ENCODE data around the gene IL17REL.

Gene IL17REL

DNA sequence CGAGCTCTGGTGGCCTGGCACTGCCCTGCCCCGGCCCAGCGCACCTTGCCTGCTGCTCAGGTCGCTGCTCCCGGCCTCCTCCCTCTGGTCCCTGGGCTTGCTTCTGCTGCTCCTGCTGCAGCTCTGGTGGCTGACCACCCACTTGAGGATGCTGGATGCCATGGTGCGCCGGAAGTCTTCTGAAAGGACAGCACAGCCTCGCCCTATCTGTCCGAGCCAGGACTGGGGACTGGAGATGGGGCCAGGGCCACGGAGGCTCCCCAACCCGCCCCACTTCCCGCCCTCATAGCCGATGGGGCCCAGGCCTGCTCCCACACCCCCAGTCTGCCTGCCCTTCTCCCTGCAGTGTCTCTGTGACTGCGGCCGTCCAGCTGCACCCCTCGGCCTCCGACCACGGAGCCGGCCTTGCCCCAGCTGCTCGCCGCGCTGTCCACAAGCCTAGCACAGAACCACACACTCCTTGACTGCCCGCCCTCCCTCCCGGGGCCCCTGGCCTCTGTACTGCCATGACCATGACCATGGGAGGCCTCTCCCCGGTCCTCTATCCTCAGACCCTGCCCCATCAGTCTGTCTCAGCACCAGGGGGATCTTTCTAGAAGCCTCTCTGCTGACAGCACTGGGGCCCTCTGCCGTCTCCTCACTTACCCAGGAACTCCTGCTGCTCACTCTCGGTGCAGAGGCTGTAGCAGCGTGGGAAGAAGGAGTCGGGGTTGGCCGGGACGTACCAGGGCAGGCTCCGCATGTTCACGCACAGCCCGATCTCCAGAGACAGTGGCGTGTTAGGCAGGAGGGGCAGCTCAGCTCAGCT, 32.9 kb upstream of the IL17REL start:
- no peak for DNase-seq

DNA sequence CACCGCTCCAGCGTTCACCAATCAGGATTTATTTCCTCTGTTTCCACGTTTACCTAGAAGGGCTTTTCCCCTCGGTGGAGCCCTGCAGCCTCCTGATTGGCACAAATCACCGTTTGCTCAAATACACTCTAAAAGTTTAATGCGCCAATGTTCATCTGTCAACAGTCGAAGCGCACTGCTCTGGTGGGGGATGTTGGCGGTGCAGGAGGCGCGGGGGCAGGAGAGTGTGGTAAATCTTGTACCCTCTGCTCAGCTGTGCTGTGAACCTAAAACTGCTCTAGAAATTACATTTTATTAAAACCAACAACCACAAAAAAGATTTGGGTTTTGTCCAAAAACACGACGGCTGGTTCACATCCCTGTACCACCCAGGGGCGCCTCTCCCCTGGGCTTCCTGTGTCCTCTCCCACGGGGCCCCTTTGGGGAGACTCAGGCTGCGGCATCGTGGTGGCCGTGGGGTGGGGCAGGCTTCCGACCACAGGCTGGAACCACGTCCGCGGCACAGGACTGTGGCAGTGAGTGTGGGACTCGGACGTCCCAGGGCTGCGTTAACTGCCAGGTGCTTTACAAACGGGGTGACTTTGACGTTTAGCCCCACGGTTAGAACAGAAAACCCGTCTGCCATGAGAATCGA, 32.0 kb upstream of the IL17REL start:
- peak; percentile 20 for DNase-seq

DNA sequence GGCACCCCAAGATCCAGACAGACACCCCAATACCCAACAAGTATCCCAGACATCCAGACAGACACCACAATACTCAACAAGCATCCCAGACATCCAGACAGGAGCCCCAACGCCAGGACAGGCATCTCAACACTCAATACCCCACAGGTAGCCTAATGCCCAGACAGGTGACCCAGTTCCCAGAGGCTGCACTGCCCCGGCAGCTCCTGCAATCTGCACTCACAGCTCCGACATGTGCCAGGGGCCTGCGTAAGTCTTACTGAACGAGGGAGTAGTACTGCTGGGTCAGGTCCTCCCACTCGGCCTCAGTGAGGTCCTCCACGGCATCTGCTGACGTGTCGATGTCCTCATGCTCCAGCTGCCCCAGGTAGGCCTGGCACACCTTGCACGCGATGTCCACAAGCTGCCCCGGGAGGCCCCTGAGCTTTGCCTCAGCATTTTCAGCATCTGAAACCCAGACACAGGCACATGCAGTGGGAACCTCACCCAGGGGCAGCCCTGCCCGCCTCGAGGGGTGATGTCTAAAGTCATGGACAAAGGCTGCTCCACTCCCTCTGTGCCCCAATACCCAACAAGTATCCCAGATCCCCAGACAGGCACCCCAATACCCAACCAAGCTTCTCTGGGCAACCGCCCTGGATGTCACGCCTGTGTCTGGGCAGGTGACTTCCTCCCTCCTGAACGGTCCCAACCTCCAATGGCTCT, 28.9 kb upstream of the IL17REL start:
- no peak for DNase-seq

DNA sequence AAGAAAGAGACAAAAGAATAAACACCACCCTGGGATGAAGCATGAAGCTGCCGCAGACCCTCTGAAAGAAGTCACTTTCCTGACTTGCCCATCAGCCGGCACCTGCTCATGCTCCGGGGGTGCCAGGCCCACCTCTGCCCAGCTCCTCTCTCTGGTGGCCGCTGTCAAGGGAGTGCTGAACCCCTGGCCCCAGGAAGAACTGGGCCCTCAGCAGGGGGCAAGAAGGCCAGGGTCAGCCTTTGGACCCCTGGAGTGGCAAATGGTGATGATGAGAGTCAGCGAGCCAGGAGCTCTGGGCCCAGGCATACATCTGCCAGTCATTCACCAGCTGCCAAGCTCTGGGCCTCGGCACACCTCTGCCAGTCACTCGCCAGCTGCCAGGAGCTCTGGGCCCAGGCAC, 28.2 kb upstream of the IL17REL start:
- DNase-seq, result no peak

DNA sequence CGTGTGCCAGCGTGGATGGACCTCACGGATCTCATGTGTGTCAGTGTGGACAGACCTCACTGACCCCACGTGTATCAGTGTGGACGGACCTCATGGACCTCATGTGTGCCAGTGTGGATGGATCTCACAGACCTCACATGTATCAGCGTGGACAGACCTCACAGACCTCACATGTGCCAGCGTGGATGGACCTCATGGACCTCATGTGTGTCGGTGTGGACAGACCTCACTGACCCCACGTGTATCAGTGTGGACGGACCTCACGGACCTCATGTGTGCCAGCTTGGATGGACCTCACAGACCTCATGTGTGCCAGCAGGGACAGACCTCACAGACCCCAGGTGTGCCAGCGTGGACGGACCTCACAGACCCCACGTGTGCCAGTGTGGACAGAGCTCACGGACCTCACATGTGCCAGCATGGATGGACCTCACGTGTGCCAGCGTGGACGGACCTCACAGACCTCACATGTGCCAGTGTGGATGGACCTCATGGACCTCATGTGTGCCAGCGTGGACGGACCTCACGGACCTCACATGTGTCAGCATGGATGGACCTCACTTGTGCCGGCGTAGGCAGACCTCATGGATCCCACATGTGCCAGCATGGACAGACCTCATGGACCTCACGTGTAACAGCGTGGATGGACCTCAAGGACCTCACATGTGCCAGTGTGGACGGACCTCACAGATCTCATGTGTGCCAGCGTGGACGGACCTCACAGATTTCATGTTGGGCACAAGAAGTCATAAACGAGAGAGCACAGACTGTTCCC, 27.3 kb upstream of the IL17REL start:
- no peak for DNase-seq

DNA sequence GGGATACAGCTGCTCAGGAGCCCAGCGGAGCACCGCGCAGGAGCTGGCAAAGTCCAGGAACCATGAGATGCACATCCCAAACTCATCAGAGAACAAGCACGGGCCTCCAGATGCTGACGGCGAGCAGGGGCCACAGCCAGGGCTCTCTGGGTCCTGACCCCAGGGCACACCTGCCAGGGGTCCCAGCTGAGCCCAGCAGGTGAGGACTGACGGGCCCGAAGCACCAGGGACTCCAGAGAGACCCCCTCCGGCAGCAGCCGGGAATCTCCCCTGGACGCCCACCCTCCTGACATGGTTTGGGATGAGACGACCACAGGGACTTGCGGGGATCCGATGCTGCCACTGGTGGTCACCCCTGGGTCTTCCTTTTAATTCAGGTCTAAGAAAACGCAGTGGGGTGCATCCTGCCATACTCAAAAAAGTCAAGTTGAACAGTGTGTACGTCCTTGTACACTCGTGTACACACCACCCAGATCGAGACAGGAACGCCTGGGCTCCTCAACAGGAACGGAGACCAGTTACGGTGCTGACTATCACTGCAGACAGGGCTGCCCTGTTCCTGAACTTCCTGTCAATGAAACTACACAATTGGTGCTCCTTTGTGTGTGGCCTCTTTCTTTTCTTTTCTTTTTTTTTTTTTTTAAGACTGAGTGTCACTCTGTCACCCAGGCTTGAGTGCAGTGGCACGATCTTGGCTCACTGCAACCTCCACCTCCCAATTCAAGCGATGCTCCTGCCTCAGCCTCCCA, 23.6 kb upstream of the IL17REL start:
- DNase-seq, result no peak

DNA sequence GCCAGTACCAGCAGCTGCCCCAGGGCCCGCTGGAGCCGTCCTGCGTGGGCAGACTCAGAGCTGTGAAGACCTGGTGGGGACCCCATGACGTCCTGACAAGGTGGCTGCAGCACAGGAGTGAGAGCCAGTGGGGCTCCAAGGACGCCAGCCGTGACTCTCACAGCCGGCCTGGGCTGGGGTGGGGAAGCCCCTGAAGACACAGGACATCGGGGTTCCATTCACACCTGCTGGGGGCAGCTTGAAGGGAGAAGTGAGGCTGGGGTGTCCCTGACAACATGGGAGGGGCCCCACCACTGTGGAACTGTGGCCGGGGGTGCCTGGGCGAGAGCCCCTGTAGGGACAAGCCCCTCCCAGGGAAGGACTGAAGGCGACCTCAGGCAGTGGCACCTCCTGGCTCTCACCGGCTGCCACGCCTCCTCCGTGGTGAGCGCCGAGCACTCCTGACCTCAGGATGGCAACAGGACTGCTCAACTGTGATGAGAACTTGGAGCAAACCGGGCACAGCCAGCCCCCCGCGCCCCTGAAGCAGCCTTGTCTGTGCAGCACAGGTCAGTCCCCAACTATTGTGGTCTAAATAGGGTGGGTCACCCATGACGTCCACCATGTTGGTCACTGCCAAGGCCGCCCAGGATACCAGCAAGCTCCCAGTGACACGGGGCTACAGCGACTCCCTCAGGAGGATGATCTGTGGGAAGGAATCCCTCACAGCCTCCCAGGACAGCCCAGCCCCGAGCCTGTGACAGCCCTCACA, 22.7 kb upstream of the IL17REL start:
- DNase-seq, result no peak

DNA sequence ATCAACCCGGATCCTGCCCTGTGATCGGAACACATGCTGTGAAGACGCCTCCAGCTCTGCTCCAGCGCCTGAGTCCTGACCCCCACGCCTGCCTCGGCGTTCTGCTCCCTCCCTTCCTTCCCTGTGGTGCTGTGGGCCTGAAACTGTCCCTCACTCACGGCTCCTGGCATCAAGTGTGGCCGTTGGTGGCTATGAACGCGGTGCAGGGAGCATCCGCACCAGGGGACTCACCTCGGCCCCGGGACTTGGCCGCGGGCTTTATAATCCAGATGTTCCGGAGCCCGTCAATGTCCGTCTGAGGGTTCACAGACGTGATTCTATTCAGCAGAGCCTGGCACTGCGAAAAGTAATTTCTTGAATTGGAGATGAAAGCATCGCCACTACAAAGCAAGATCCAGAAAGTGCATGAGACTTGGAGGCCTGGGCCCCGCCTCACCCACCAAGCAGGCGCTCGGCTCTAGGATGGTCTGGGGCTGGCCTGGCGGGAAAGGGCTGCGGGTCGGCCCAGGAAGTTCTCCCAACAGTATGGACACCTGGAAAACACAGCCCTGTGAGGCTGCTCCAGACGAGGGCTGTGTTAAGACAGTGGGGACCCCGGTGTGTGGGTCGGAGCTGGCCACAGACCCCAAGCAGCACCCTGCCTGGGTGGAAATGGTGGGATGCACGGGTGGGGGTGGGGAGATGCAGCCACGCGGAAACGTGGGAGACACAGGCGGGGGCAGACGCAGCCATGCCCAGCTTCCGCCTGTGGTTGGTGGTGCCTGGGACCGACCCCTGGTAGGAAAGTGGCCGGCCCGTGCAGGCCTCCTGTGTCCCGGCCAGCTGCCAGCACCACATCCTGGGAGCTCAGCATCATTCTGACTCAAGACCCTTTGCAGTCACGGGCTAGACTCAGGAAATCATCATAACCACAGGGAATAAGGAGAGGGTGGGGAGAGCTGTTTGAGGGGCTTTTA, 21.8 kb upstream of the IL17REL start:
- DNase-seq, result no peak

DNA sequence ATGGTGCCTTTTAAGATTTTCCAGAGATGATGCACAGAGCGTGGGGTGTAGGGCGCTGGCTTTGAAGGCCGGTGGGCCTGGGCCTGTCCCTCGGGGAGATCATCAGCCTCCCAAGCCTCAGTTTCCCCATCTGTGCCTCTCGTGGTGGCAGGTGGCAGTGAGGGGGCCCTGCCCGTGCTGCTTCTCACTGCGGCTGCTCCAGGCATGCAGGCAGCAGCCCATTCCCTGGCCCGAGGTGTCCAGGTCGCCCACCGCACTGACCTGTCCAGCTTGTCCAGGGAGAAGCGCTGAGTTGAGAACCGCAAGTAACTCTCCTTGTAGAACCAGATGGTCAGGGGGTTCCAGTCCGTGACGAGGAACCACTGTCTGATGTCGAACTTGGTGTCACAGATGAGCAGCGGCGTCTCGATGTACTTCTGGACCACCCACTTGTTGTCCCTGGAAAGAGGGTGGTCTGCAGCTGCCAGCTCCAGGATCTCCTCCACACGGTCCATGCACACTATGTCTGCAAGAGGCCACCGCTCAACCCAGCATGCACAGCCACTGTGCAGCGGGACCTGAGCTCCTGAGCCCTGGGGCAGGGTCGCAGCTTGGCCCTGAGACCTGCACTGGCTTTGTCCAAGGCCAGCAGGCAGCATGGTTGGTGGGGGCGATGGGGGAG, 20.5 kb upstream of the IL17REL start:
- DNase-seq, result no peak

DNA sequence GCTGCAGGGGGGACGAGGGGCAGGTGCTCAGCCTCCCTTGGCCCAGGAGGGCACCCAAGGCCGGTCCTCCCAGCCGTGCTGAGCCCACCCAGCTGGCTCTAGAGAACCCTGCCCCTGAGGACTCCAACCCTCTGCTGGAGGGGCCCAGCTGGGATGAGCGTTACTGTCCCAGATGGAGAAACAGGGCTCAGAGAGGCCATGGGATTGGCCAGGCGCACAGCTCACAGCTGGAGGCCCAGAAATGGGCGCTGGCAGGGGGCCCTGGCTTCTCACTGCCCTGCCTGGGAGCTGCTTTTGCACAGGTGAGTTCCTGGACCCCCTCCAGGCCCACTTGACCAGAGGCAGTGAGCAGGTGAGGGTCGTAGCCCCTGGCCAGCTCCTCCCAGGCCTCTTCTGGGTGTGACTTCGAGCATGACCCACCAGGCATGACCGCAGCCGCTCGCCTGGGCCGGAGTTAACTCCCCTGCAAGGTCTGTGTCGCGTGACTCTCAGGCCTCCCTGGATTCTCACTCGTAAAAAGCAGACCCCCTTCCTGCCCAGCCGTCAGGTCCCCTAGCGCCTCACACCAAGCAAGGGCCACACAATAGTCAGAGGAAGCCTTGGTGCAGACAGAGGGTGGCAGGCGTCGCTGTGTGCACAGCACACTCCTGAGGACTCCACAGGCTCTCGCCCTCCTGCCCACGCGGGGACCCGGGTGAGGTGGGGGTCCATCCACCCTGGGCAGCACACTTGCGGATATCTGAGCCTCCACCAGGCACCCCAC, 19.7 kb upstream of the IL17REL start:
- DNase-seq, result no peak

DNA sequence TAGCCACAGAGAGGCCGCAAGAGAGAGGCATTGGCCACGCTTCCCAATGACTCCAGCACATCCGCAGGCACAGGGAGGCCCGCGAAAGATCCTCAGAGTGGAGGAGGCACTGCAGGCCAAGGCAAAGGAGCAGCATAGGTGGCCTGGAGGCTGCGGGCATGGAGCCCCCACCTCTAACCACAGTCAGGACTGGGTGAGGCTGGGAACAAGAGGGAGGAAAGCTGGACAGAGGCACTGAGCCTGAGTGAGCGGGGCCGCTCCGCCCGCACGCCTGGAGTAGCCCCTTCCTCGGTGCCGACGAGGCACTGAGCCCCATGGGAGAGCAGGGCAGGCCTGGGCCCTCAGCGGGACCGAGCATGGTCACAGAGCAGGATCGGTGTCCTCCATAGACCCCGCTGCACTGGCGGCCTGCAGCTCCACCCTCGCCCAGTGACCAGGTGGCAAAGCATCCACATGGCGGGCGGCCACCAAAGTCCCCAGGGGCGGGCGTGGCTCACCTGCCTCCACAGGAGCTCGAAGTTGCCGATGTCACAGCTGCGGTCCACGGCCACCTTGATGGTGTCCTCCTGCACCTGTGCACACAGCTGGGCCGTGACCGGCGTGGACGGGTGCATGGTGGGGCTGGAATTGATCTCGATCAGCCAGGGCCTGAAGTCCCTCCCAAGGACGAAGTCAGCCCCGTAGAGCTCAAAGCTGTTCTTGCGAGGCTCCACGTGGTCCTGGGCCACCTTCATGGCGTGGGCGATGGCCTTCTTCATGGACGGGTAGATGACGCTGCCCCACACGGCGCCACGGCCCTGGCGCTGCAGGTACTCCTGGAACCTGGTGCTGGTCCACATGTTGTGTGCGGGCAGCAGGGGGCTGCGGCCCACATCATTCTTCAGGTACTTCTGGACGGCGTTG, 18.9 kb upstream of the IL17REL start:
- no peak for DNase-seq

DNA sequence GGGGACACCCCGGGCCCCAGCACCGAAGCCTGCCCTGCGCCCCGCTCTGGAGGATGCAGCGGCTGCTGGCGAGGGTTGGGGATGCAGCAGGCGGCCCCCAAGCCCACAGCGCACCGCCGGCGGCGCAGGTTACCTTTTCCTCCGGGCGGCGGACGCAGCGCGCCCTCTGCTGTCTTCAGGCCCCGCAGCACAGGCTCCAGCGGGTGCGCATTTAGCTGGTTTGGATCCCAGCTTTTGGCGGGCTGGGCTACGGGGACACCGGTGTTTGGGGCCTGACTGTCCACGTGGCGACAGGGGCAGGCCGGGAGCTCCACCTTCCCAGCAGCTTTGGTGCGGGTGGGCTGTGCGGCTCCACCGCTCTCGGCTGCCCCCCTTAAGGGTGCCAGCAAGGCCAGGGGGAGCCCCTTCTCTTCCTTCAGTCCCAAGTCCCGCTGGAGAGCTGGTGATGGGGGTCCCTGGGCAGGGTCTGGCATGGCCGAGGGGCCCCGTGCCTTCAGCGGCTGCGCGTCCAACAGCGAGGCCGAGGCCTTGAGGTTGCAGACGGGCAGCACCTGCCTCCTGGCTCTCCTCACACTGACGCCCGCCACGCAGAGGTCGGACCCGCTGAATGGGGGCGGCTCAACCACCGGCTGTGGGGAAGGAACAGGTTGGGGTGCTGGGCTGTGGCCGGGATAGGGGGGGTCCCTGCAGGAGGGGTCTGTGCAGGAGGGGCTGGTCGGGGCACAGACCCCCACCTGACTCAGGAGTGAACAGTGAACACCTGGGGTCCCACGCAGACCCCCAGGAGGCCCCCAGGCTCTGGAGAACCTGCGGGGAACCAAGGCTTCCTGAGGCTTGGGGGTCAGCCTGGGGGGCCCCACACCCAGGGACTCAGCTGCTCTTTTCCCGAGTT, 18.0 kb upstream of the IL17REL start:
- peak; percentile 90 for DNase-seq

DNA sequence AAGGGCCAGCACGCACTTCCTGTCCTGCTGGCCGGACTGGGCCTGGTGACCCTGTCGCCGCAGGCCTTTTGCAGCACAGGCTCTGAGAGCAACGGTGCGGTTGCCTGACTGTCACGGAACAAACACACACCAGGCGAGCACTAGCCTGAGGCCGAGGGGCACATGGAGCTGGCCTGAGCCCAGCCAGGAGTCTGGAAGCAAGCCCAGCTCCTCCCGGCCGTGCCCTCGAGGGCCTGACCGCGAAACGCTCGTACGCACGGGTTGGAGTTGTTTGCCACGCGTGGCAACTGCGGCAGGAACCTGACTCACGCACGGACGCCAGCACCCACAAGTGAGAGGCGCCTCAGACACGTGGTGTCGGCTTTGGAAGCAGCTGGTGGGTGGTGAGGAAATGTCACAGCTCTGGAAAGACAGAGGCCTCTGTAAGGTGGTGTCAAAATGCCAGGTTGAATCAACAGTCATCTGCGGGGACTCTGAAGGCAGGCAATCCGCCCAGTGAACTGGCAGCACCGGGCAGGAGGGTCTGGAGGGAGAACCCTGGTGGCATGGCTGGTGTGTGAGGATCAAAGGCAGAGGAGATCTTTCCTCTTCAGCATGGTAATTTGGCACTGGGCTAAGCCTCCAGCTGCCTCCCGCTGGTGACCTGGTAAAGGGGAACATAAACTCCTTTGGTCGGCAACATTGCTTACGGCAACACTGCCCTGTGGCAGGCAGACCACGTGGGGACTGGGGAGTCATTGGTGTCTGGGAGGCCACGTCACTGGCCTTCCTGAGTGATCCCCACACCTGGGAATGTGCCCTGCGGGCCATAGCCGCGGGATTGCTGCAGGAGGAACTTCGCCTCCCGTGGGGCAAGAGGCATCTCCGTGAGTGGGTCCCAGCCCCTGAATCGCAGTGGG, 15.3 kb upstream of the IL17REL start:
- DNase-seq, result peak; percentile 36

DNA sequence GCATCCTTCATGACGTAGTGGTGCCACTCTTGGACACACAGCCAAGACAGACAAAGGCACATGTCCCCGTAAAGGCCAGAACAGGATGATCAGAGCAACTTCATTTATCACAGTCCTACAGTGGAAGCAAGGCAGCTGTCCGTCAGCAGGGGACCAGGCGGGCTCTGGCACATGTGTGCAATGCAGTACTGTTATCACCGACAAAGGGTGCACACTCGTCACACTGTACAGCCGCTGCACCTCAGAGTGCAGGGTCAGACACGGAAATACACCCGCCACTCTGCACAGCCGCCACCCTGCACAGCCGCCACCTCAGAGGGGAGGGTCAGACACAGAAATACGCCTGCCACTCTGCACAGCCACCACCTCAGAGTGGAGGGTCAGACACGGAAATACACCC, 13.4 kb upstream of the IL17REL start:
- no peak for DNase-seq

DNA sequence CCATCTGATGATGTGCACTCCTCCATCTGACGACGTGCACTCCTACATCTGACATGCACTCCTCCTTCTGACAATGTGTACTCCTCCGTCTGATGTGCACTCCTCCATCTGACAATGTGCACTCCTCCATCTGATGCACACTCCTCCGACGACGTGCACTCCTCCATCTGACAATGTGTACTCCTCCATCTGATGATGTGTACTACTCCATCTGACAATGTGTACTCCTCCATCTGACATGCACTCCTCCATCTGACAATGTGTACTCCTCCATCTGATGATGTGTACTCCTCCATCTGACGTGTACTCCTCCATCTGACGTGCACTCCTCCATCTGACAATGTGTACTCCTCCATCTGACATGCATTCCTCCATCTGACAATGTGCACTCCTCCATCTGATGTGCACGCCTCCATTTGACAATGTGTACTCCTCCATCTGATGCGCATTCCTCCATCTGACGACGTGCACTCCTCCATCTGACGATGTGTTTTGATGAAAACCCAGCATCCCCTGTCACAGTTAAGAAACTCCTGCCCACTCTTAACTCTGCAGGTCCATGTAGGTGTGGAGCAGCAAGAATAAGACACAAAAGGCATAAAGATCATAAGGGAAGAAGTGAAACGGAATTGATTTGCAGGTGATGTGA, 9.7 kb upstream of the IL17REL start:
- no peak for DNase-seq

Data from hematopoietic multipotent progenitor cell treated with erythropoietin and hydrocortisone succinate and interleukin-3 and kit ligand, for 6 days (in vitro differentiated cells).